OCI-LY1 (cell line): ENCODE results near the gene BMERB1.

Experiments
- H2AFZ ChIP-seq: fragments of 200-600 bp; sonication (generic), shearing (Covaris generic); 2 replicates; pipeline ENCODE4 v1.6.0; 2014; ENCODE audit warnings: antibody characterized with exemption, mild to moderate bottlenecking, low read length
- H3F3A ChIP-seq: fragments of 200-600 bp; sonication (generic), shearing (Covaris generic); 2 replicates; pipeline ENCODE4 v1.6.0; 2014; ENCODE audit warnings: mild to moderate bottlenecking, antibody characterized with exemption, low read length, moderate library complexity; ENCODE audit not compliant: insufficient read depth
- H3K27ac ChIP-seq: fragments of 200-600 bp; sonication (generic); 2 replicates; pipeline ENCODE4 v1.5.1; 2014; ENCODE audit warnings: low read length, mixed run types, mild to moderate bottlenecking, low read depth; ENCODE audit not compliant: poor library complexity, severe bottlenecking
- H3K27me3 ChIP-seq: fragments of 200-600 bp; sonication (generic); 2 replicates; pipeline ENCODE4 v1.6.0; 2014; ENCODE audit warnings: antibody characterized with exemption, mild to moderate bottlenecking, low read length, moderate library complexity; ENCODE audit not compliant: insufficient read depth
- H3K36me3 ChIP-seq: fragments of 200-600 bp; sonication (generic); 2 replicates; pipeline ENCODE4 v1.6.1; 2014; ENCODE audit warnings: mild to moderate bottlenecking, antibody characterized with exemption, low read length, moderate library complexity, mixed read lengths; ENCODE audit not compliant: insufficient read depth
- H3K4me1 ChIP-seq: fragments of 200-600 bp; sonication (generic); 2 replicates; pipeline ENCODE4 v1.5.1; 2014; ENCODE audit warnings: mild to moderate bottlenecking, low read length, moderate library complexity; ENCODE audit not compliant: insufficient read depth, severe bottlenecking
- H3K4me2 ChIP-seq: fragments of 200-600 bp; sonication (generic), shearing (Covaris generic); 2 replicates; pipeline ENCODE4 v1.6.1; 2014; ENCODE audit warnings: low read length
- H3K4me3 ChIP-seq: fragments of 200-600 bp; sonication (generic); 2 replicates; pipeline ENCODE4 v1.5.1; 2014; ENCODE audit warnings: low read length, low read depth, mild to moderate bottlenecking, mixed read lengths; ENCODE audit not compliant: poor library complexity, severe bottlenecking
- H3K79me2 ChIP-seq: fragments of 200-600 bp; shearing (Covaris generic); 2 replicates; pipeline ENCODE4 v1.6.1; 2016; ENCODE audit warnings: mixed run types, low read length, mixed read lengths; ENCODE audit not compliant: insufficient read depth
- H3K9ac ChIP-seq: fragments of 200-600 bp; sonication (generic), shearing (Covaris generic); 2 replicates; pipeline ENCODE4 v1.6.1; 2014; ENCODE audit warnings: mild to moderate bottlenecking, low read length, mixed read lengths
- H3K9me2 ChIP-seq: fragments of 200-600 bp; sonication (generic), shearing (Covaris generic); 2 replicates; pipeline ENCODE4 v1.6.1; 2014; ENCODE audit warnings: low read depth, mild to moderate bottlenecking, low read length, mixed read lengths
- H3K9me3 ChIP-seq: fragments of 200-600 bp; shearing (Covaris generic); 2 replicates; pipeline ENCODE4 v1.6.1; 2014; ENCODE audit warnings: low read length, mixed read lengths
- H4K20me1 ChIP-seq: fragments of 200-600 bp; sonication (generic), shearing (Covaris generic); 2 replicates; pipeline ENCODE4 v1.6.0; 2016; ENCODE audit warnings: mild to moderate bottlenecking, low read length; ENCODE audit not compliant: insufficient read depth
- CTCF ChIP-seq: fragments of 200-600 bp; sonication (generic), shearing (Covaris generic); IDR thresholded peaks from 2 replicates; pipeline ENCODE4 v1.5.1; 2017; ENCODE audit warnings: mild to moderate bottlenecking, antibody characterized with exemption, low read length, moderate library complexity, mixed read lengths
- EZH2 ChIP-seq: fragments of 200-600 bp; sonication (generic), shearing (Covaris generic); IDR thresholded peaks from 2 replicates; pipeline ENCODE4 v1.8.0; 2017; ENCODE audit warnings: borderline replicate concordance, mixed run types, mild to moderate bottlenecking, antibody characterized with exemption, low read length, moderate library complexity, mixed read lengths

BMERB1 gene

GRCh38 chr16:15494236-15494635, 59.8 kb downstream of the BMERB1 start:
- no peaks in the 10 kb centered on the region for H3K9me3 ChIP-seq
- no peak overlapping the region for H3K4me2 ChIP-seq
- no peaks in the 10 kb centered on the region for H3K9me2 ChIP-seq
- H3K4me3 ChIP-seq = no peak overlapping the region
- H3K27ac ChIP-seq = no peak overlapping the region
- no peak overlapping the region for H3K9ac ChIP-seq
- no peaks in the 10 kb centered on the region for H4K20me1 ChIP-seq
- H2AFZ ChIP-seq = no peak overlapping the region
- H3F3A ChIP-seq = no peaks in the 10 kb centered on the region
- H3K79me2 ChIP-seq = no peaks in the 10 kb centered on the region
- H3K4me1 ChIP-seq = no peaks in the 10 kb centered on the region
- no peaks in the 10 kb centered on the region for H3K36me3 ChIP-seq
- TF ChIP-seq CTCF (no peak), EZH2 (no peak)
- 0 out of 2 replicates have a peak, but pooled peaks cover 3% of the 10 kb centered on the region for H3K27me3 ChIP-seq

- H3F3A ChIP-seq = no peaks in the 10 kb centered on the region
- H3K4me1 ChIP-seq = no peaks in the 10 kb centered on the region
- H3K9ac ChIP-seq = no peak overlapping the region
- H3K9me3 ChIP-seq = no peaks in the 10 kb centered on the region
- no peaks in the 10 kb centered on the region for H4K20me1 ChIP-seq
- no peak overlapping the region for H2AFZ ChIP-seq
- TF ChIP-seq CTCF (no peak), EZH2 (no peak)
- H3K27me3 ChIP-seq = 0 out of 2 replicates have a peak, but pooled peaks cover 3% of the 10 kb centered on the region
- H3K36me3 ChIP-seq = no peaks in the 10 kb centered on the region
- no peak overlapping the region for H3K4me3 ChIP-seq
- H3K79me2 ChIP-seq = no peaks in the 10 kb centered on the region
- H3K4me2 ChIP-seq = no peak overlapping the region
- no peak overlapping the region for H3K27ac ChIP-seq
- no peaks in the 10 kb centered on the region for H3K9me2 ChIP-seq
Measured at GRCh38 chr16:15495898-15496297, 61.5 kb downstream of the BMERB1 start.

DNA sequence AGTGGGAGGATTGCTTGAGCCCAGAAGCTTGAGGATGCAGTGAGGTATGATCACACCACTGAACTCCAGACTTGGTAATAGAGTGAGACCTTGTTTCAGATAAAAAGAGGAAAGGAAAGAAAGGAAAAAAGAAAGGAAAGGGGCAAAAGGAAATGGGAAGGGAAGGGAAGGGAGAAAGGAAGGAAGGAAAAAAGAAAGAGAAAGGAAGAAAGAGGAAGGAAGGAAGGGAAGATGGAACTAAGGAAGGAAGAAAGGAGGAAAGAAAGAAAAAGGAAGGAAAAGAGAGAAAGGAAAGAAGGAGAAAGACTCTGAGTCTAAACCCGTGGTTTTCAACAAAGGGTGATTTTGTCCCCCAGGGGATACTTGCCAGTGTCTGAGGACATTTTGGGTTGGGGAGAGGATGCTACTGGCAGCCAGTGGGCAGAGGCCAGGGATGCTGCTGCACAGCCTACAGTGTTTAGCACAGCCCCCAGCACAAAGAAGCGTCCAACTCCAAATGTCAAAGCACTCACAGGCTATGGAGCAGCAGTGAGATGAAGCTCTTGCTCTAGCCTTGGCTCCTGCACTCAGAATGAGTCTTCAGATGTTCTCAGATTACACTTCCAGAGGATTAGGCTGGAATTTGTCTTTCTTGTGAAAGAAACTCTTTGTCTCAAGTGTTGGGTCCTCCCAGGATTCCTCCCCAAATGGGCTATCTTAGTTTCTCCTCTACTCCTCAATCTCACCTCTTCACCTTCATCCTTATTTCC, 64.2 kb downstream of the BMERB1 start:
- Histone ChIP-seq H3K79me2 (no peaks in the 10 kb centered on the region), H3F3A (no peaks in the 10 kb centered on the region), H3K9me3 (no peaks in the 10 kb centered on the region), H4K20me1 (no peaks in the 10 kb centered on the region), H3K36me3 (no peaks in the 10 kb centered on the region), H3K4me1 (no peaks in the 10 kb centered on the region), H3K27ac (no peak overlapping the region), H3K9me2 (no peaks in the 10 kb centered on the region), H3K4me2 (no peak overlapping the region), H3K9ac (no peak overlapping the region), H2AFZ (no peak overlapping the region), H3K4me3 (no peak overlapping the region), H3K27me3 (0 out of 2 replicates have a peak, but pooled peaks cover 3% of the 10 kb centered on the region)
- no peak for TF ChIP-seq CTCF
- no peak for TF ChIP-seq EZH2
